ENCODE data around the gene GPR107. TPM values are rescaled to one million over a fixed set of nuclear protein-coding genes. Genes with fewer than 3 reads are reported as not detected.
"Not testable (repeated sequence)": the region's sequence is repeated elsewhere in the genome, so short reads cannot be mapped to it uniquely, and the experiment has no call there.

Gene GPR107
- total and polyA plus RNA-seq, 2 donors (not counting 1 experiment from before 2014, with no cell fraction given) = 10.4 to 28.1 TPM

- intact Hi-C loops (cut with micrococcal nuclease) = no loop called here
Observed at GRCh38 chr9:130003943-130004552, 49.7 kb upstream of the GPR107 start.

GRCh38 chr9:130006952-130007351, 46.8 kb upstream of the GPR107 start:
- not testable (repeated sequence) for H3K27me3 ChIP-seq (replicated peaks in 1 of 4; ENCODE audit: control extremely low read depth in 1 of 4, control insufficient read depth in 3 of 4, insufficient read depth in 4 of 4, low read length in 3 of 4); DNase-seq; H4K20me1 ChIP-seq (ENCODE audit: control insufficient read depth, insufficient read depth, low read length, poor library complexity, severe bottlenecking); ATAC-seq (ENCODE audit: low read depth); H3K9me3 ChIP-seq (ENCODE audit: control extremely low read depth in 1 of 3, control insufficient read depth in 2 of 3, insufficient read depth in 1 of 3, low read length in 2 of 3); H3K27me3 Mint-ChIP-seq; H2AFZ ChIP-seq (ENCODE audit: insufficient read depth, low read depth, low read length, poor library complexity, severe bottlenecking); H3K9me3 Mint-ChIP-seq (ENCODE audit: insufficient read depth)
- Mint-ChIP-seq H3K4me3 (peak overlapping the region; percentile 79), H3K4me1 (peaks cover 75% of the 10 kb centered on the region), H3K27ac (peak overlapping the region; percentile 90)
- Histone ChIP-seq H3K4me2 (replicated peaks; ENCODE audit: low read depth, low read length, poor library complexity, severe bottlenecking) (peak overlapping the region; percentile 46), H3K79me2 (ENCODE audit: control insufficient read depth, insufficient read depth, low read length) (peaks cover 99% of the 10 kb centered on the region), H3K4me3 (ENCODE audit: control extremely low read depth in 1 of 5, extremely low read depth in 1 of 5, insufficient read depth in 1 of 5, low read depth in 2 of 5, low read length in 4 of 5) (peak overlapping the region in 1 of 5 experiments; percentile 21), H3K9ac (ENCODE audit: low read length) (peak overlapping the region; percentile 12), H3K4me1 (ENCODE audit: control insufficient read depth in 2 of 2, insufficient read depth in 2 of 2, low read length in 2 of 2) (peaks cover 80 to 87% of the 10 kb centered on the region in 2 donors), H3K36me3 (replicated peaks in 1 of 2; ENCODE audit: control extremely low read depth in 1 of 2, control insufficient read depth in 1 of 2, extremely low read depth in 1 of 2, insufficient read depth in 2 of 2, low read length in 1 of 2) (peaks cover 0 to 12% of the 10 kb centered on the region in 2 experiments), H3K27ac (ENCODE audit: low read length in 2 of 2) (peak overlapping the region; percentile 96 to 98)
- ChIA-PET POLR2A (interaction anchor here (0.6 to 2.8 kb wide), 5 partner anchors 10 to 36 kb away, joined by 3 to 18 read pairs (median 5); partner anchors contain the start of gene FNBP1), CTCF (interaction anchor here (0.7 to 4.4 kb wide), 5 partner anchors 9 to 35 kb away, joined by 3 to 33 read pairs (median 4); no protein-coding TSS in a partner anchor)
- intact Hi-C loops (cut with micrococcal nuclease) = loop anchor here (1.0 to 2.0 kb wide), 4 partner anchors 16 to 119 kb away; no protein-coding TSS in a partner anchor
- 80% methylated on average over 2 of the region's 6 CpGs for WGBS (ENCODE audit: insufficient coverage)

More at GRCh38 chr9:130003943-130004552, 49.7 kb upstream of the GPR107 start:
- Histone ChIP-seq H3K9me3 (ENCODE audit: control extremely low read depth in 1 of 3, control insufficient read depth in 2 of 3, insufficient read depth in 1 of 3, low read length in 2 of 3) (no peaks in the 10 kb centered on the region), H3K4me1 (ENCODE audit: control insufficient read depth in 2 of 2, insufficient read depth in 2 of 2, low read length in 2 of 2) (peaks cover 56 to 67% of the 10 kb centered on the region in 2 donors), H4K20me1 (ENCODE audit: control insufficient read depth, insufficient read depth, low read length, poor library complexity, severe bottlenecking) (no peaks in the 10 kb centered on the region), H2AFZ (ENCODE audit: insufficient read depth, low read depth, low read length, poor library complexity, severe bottlenecking) (no peak overlapping the region), H3K4me2 (replicated peaks; ENCODE audit: low read depth, low read length, poor library complexity, severe bottlenecking) (peak overlapping the region; percentile 32), H3K27ac (ENCODE audit: low read length in 2 of 2) (peak overlapping the region; percentile 51 to 96), H3K9ac (ENCODE audit: low read length) (no peak overlapping the region), H3K79me2 (ENCODE audit: control insufficient read depth, insufficient read depth, low read length) (peaks cover 100% of the 10 kb centered on the region), H3K36me3 (replicated peaks in 1 of 2; ENCODE audit: control extremely low read depth in 1 of 2, control insufficient read depth in 1 of 2, extremely low read depth in 1 of 2, insufficient read depth in 2 of 2, low read length in 1 of 2) (peaks cover 0 to 14% of the 10 kb centered on the region in 2 experiments), H3K4me3 (ENCODE audit: control extremely low read depth in 1 of 5, extremely low read depth in 1 of 5, insufficient read depth in 1 of 5, low read depth in 2 of 5, low read length in 4 of 5) (no peak overlapping the region), H3K27me3 (replicated peaks in 1 of 4; ENCODE audit: control extremely low read depth in 1 of 4, control insufficient read depth in 3 of 4, insufficient read depth in 4 of 4, low read length in 3 of 4) (no peaks in the 10 kb centered on the region)
- 69% methylated on average over 5 of the region's 8 CpGs for WGBS (ENCODE audit: insufficient coverage)
- H3K27ac Mint-ChIP-seq = peak overlapping the region; percentile 89
- TF ChIP-seq EZH2 (IDR thresholded peaks at IDR 0.05; ENCODE audit: borderline replicate concordance, insufficient read depth, low read depth, low read length, poor library complexity, severe bottlenecking) = no peak
- no peak for TF ChIP-seq CTCF (IDR thresholded peaks at IDR 0.05)
- no peaks in the 10 kb centered on the region for H3K27me3 Mint-ChIP-seq
- H3K9me3 Mint-ChIP-seq (ENCODE audit: insufficient read depth) = no peaks in the 10 kb centered on the region
- ATAC-seq (ENCODE audit: low read depth) (no peak), DNase-seq (no peak)
- peaks cover 65% of the 10 kb centered on the region for H3K4me1 Mint-ChIP-seq
- ChIA-PET POLR2A (interaction anchor here (2.8 kb wide), 1 partner anchor 19 kb away, joined by 14 read pairs; no protein-coding TSS in a partner anchor), CTCF (interaction anchor here (1.4 to 2.6 kb wide), 2 partner anchors 12 to 41 kb away, joined by 4 to 12 read pairs; no protein-coding TSS in a partner anchor)
- H3K4me3 Mint-ChIP-seq = peak overlapping the region; percentile 49
